Measurements from ENCODE around the gene LZTR1. TPM values are rescaled to one million over a fixed set of nuclear protein-coding genes. Genes with fewer than 3 reads are reported as not detected.

LZTR1 gene
- total RNA-seq, 1 donor from 2014 or later: 91.5 TPM

- no peaks in the 10 kb centered on the region for H3K27me3 Mint-ChIP-seq (ENCODE audit: unreplicated experiment)
- TF ChIP-seq, protein P1, sequence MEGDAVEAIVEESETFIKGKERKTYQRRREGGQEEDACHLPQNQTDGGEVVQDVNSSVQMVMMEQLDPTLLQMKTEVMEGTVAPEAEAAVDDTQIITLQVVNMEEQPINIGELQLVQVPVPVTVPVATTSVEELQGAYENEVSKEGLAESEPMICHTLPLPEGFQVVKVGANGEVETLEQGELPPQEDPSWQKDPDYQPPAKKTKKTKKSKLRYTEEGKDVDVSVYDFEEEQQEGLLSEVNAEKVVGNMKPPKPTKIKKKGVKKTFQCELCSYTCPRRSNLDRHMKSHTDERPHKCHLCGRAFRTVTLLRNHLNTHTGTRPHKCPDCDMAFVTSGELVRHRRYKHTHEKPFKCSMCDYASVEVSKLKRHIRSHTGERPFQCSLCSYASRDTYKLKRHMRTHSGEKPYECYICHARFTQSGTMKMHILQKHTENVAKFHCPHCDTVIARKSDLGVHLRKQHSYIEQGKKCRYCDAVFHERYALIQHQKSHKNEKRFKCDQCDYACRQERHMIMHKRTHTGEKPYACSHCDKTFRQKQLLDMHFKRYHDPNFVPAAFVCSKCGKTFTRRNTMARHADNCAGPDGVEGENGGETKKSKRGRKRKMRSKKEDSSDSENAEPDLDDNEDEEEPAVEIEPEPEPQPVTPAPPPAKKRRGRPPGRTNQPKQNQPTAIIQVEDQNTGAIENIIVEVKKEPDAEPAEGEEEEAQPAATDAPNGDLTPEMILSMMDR (IDR thresholded peaks at IDR 0.05): no peak
- no peak for DNase-seq (ENCODE audit: extremely low spot score, unreplicated experiment)
- H3K9me3 Mint-ChIP-seq (ENCODE audit: unreplicated experiment): no peaks in the 10 kb centered on the region
- H3K4me1 Mint-ChIP-seq (ENCODE audit: unreplicated experiment): peaks cover 3% of the 10 kb centered on the region
- H3K27ac Mint-ChIP-seq (ENCODE audit: unreplicated experiment): no peak overlapping the region
- no peak overlapping the region for H3K4me3 Mint-ChIP-seq (ENCODE audit: unreplicated experiment)
- peaks cover 25% of the 10 kb centered on the region for H3K36me3 Mint-ChIP-seq (ENCODE audit: unreplicated experiment)
Measured at GRCh38 chr22:20988573-20989322, 6.7 kb downstream of the LZTR1 start.

GRCh38 chr22:20989323-20990138, 7.4 kb downstream of the LZTR1 start:
- DNase-seq (ENCODE audit: extremely low spot score, unreplicated experiment): no peak
- Mint-ChIP-seq H3K27ac (ENCODE audit: unreplicated experiment) (no peak overlapping the region), H3K9me3 (ENCODE audit: unreplicated experiment) (no peaks in the 10 kb centered on the region), H3K4me3 (ENCODE audit: unreplicated experiment) (no peak overlapping the region), H3K27me3 (ENCODE audit: unreplicated experiment) (no peaks in the 10 kb centered on the region), H3K36me3 (ENCODE audit: unreplicated experiment) (peaks cover 25% of the 10 kb centered on the region), H3K4me1 (ENCODE audit: unreplicated experiment) (no peaks in the 10 kb centered on the region)
- TF ChIP-seq, protein P1 (IDR thresholded peaks at IDR 0.05): no peak

GRCh38 chr22:20990184-20991180, 8.4 kb downstream of the LZTR1 start:
- peaks cover 29% of the 10 kb centered on the region for H3K36me3 Mint-ChIP-seq (ENCODE audit: unreplicated experiment)
- no peak overlapping the region for H3K4me3 Mint-ChIP-seq (ENCODE audit: unreplicated experiment)
- H3K27ac Mint-ChIP-seq (ENCODE audit: unreplicated experiment): no peak overlapping the region
- DNase-seq (ENCODE audit: extremely low spot score, unreplicated experiment): no peak
- no peaks in the 10 kb centered on the region for H3K27me3 Mint-ChIP-seq (ENCODE audit: unreplicated experiment)
- no peaks in the 10 kb centered on the region for H3K9me3 Mint-ChIP-seq (ENCODE audit: unreplicated experiment)
- no peaks in the 10 kb centered on the region for H3K4me1 Mint-ChIP-seq (ENCODE audit: unreplicated experiment)
- TF ChIP-seq, protein P1 (IDR thresholded peaks at IDR 0.05): no peak

DNA sequence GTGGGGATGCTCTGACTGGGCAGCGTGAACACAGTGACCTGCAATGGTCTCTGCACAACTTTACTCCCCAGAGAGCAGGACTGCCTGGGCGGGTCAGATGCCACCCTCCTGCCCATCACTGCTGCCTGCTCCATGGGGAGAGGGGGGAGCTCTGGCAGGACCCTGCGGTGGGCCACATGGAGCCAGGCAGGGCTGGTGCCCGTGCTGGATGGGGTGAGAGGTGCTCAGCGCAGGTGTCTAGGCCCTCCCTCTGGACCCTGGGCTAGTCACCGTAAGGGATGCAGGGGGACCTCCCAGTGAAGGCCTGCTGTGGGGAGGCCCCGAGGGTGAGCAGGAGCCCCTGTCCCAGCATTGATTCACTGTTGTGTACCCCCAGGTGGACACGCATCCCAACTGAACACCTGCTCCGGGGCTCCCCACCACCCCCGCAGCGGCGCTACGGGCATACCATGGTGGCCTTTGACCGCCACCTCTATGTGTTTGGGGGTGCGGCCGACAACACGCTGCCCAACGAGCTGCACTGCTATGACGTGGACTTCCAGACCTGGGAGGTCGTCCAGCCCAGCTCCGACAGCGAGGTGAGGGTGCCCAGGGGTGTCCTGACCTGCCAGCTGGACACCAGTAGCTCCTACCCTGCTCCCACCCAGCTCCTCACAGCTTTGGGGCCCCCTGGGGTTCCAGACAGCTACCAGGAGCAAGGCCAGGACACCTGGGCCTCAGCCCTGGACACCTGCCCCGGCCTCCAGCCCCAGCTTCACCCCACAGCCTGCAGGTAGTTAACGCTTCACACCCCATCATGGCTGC, 9.4 kb downstream of the LZTR1 start:
- TF ChIP-seq, protein P1 (IDR thresholded peaks at IDR 0.05): no peak
- Mint-ChIP-seq H3K27me3 (ENCODE audit: unreplicated experiment) (no peaks in the 10 kb centered on the region), H3K4me3 (ENCODE audit: unreplicated experiment) (no peak overlapping the region), H3K36me3 (ENCODE audit: unreplicated experiment) (peaks cover 26% of the 10 kb centered on the region), H3K9me3 (ENCODE audit: unreplicated experiment) (no peaks in the 10 kb centered on the region), H3K27ac (ENCODE audit: unreplicated experiment) (no peak overlapping the region), H3K4me1 (ENCODE audit: unreplicated experiment) (no peaks in the 10 kb centered on the region)
- DNase-seq (ENCODE audit: extremely low spot score, unreplicated experiment): no peak

Measured in osteocyte (in vitro differentiated cells).